ENCODE measurements around the gene FOSL2. TPM values are rescaled to one million over a fixed set of nuclear protein-coding genes. Genes with fewer than 3 reads are reported as not detected.

The FOSL2 gene
- polyA plus RNA-seq, 1 donor (not counting 4 experiments of a cell fraction or from before 2014, with no cell fraction given) = 24.1 TPM

DNA sequence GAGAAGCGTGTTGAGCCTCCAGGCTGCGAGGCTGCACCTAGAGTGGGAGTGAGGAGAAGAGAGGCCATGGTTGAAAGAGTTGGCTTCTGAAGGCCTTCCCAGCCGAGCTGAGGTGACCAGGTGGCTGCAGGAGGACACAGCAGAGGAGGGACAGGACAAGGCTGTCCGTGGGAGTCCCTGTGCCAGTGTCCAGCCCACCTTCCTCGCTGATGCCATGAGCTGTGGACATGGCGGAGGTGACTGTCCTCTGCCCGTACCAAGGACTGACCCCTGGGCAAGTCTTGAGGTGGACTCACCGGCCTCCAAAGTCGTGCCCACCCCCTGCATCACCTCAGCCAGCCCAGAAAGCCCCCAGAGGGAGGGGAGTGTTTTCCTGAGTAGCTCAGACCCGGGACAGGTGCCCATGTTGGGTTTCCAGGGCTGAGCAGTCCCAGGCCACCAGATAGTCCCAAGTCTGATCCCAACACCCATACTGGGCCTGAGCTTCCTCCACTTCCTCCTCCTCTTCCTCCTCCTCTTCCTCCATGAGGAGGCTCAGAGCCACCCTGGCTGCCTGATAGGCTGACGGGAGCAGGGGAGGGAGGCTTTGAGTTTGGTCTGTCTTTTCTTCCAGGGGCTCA, 43.0 kb upstream of the FOSL2 start:
- dilution Hi-C loops (cut with MboI; ENCODE audit: extremely low pct_ligation_motif_present, low sequenced_read_pairs) = no loop called here
- H3K9me1 ChIP-seq (ENCODE audit: control insufficient read depth, extremely low read depth, insufficient read depth, low read length) = no peaks in the 10 kb centered on the region
- H3K9ac ChIP-seq (ENCODE audit: control insufficient read depth, extremely low read depth, insufficient read depth, low read length) = no peak overlapping the region
- H3K4me2 ChIP-seq (ENCODE audit: control insufficient read depth, extremely low read depth, insufficient read depth, low read depth, low read length) = no peak overlapping the region
- no peak for FAIRE-seq
- H2AFZ ChIP-seq (ENCODE audit: control insufficient read depth, low read length) = no peak overlapping the region
- no peaks in the 10 kb centered on the region for H4K20me1 ChIP-seq (ENCODE audit: control insufficient read depth, extremely low read depth, insufficient read depth, low read length)
- TF ChIP-seq, protein P1, sequence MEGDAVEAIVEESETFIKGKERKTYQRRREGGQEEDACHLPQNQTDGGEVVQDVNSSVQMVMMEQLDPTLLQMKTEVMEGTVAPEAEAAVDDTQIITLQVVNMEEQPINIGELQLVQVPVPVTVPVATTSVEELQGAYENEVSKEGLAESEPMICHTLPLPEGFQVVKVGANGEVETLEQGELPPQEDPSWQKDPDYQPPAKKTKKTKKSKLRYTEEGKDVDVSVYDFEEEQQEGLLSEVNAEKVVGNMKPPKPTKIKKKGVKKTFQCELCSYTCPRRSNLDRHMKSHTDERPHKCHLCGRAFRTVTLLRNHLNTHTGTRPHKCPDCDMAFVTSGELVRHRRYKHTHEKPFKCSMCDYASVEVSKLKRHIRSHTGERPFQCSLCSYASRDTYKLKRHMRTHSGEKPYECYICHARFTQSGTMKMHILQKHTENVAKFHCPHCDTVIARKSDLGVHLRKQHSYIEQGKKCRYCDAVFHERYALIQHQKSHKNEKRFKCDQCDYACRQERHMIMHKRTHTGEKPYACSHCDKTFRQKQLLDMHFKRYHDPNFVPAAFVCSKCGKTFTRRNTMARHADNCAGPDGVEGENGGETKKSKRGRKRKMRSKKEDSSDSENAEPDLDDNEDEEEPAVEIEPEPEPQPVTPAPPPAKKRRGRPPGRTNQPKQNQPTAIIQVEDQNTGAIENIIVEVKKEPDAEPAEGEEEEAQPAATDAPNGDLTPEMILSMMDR (optimal IDR thresholded peaks at IDR 0.05 in 1 of 3, IDR thresholded peaks at IDR 0.05 in 1 of 3, conservative IDR thresholded peaks at IDR 0.05 in 1 of 3; ENCODE audit: extremely low read depth in 1 of 3, insufficient read depth in 2 of 3, low read length in 3 of 3) = no peak
- no peak for TF ChIP-seq EZH2 (IDR thresholded peaks at IDR 0.05; ENCODE audit: low read length)
- no peak overlapping the region for H3K27ac ChIP-seq (ENCODE audit: control insufficient read depth, insufficient read depth, low read length)
- no peaks in the 10 kb centered on the region for H3K9me3 ChIP-seq (ENCODE audit: control insufficient read depth, low read depth, low read length)
- H3K36me3 ChIP-seq (ENCODE audit: control insufficient read depth in 2 of 2, extremely low read depth in 1 of 2, insufficient read depth in 2 of 2, low read length in 2 of 2) = no peaks in the 10 kb centered on the region
- no peak for DNase-seq (ENCODE audit: low read depth, low spot score)
- no peaks in the 10 kb centered on the region for H3K79me2 ChIP-seq (ENCODE audit: control insufficient read depth, insufficient read depth, low read length)
- no peak overlapping the region for H3K4me3 ChIP-seq (ENCODE audit: control insufficient read depth in 2 of 3, extremely low read depth in 1 of 3, insufficient read depth in 2 of 3, low read depth in 1 of 3, low read length in 3 of 3)
- H3K27me3 ChIP-seq (ENCODE audit: control insufficient read depth, extremely low read depth, insufficient read depth, low read length) = no peaks in the 10 kb centered on the region
- H3K4me1 ChIP-seq (ENCODE audit: control insufficient read depth, extremely low read depth, insufficient read depth, low read length) = no peaks in the 10 kb centered on the region

DNA sequence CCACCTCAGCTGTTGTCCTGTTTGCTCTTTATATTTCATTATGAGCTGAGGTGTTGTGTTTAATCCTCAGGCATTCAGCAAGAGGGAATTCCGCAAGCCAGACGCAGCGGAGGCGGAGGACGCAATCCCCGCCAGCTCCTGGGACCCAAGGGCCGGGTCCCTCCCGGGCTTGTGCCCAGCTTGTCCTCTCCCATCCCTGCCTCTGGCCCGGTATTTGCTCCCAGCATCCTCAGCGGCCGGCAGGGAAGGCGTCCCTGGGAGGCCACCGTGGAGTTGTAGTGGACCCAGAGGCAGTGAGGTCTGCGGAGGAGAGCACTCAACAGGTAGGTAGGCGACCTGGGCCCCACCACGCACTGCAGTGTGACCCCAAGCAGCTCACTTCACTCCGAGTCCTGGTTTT, 42.5 kb upstream of the FOSL2 start:
- Histone ChIP-seq H3K79me2 (ENCODE audit: control insufficient read depth, insufficient read depth, low read length) (no peaks in the 10 kb centered on the region), H3K4me2 (ENCODE audit: control insufficient read depth, extremely low read depth, insufficient read depth, low read depth, low read length) (no peak overlapping the region), H3K9ac (ENCODE audit: control insufficient read depth, extremely low read depth, insufficient read depth, low read length) (no peak overlapping the region), H3K4me3 (ENCODE audit: control insufficient read depth in 2 of 3, extremely low read depth in 1 of 3, insufficient read depth in 2 of 3, low read depth in 1 of 3, low read length in 3 of 3) (no peak overlapping the region), H4K20me1 (ENCODE audit: control insufficient read depth, extremely low read depth, insufficient read depth, low read length) (no peaks in the 10 kb centered on the region), H3K27me3 (ENCODE audit: control insufficient read depth, extremely low read depth, insufficient read depth, low read length) (no peaks in the 10 kb centered on the region), H3K27ac (ENCODE audit: control insufficient read depth, insufficient read depth, low read length) (no peak overlapping the region), H2AFZ (ENCODE audit: control insufficient read depth, low read length) (no peak overlapping the region), H3K9me1 (ENCODE audit: control insufficient read depth, extremely low read depth, insufficient read depth, low read length) (no peaks in the 10 kb centered on the region), H3K4me1 (ENCODE audit: control insufficient read depth, extremely low read depth, insufficient read depth, low read length) (no peaks in the 10 kb centered on the region), H3K36me3 (ENCODE audit: control insufficient read depth in 2 of 2, extremely low read depth in 1 of 2, insufficient read depth in 2 of 2, low read length in 2 of 2) (no peaks in the 10 kb centered on the region), H3K9me3 (ENCODE audit: control insufficient read depth, low read depth, low read length) (no peaks in the 10 kb centered on the region)
- TF ChIP-seq EZH2 (IDR thresholded peaks at IDR 0.05; ENCODE audit: low read length) = no peak
- TF ChIP-seq, protein P1 (optimal IDR thresholded peaks at IDR 0.05 in 1 of 3, IDR thresholded peaks at IDR 0.05 in 1 of 3, conservative IDR thresholded peaks at IDR 0.05 in 1 of 3; ENCODE audit: extremely low read depth in 1 of 3, insufficient read depth in 2 of 3, low read length in 3 of 3) = no peak
- FAIRE-seq (no peak), DNase-seq (ENCODE audit: low read depth, low spot score) (no peak)
- dilution Hi-C loops (cut with MboI; ENCODE audit: extremely low pct_ligation_motif_present, low sequenced_read_pairs) = no loop called here
